ENCODE measurements around the gene HAUS7. TPM values are rescaled to one million over a fixed set of nuclear protein-coding genes. Genes with fewer than 3 reads are reported as not detected.

The HAUS7 gene
- total RNA-seq, 1 donor from 2014 or later: 32.5 TPM

DNA sequence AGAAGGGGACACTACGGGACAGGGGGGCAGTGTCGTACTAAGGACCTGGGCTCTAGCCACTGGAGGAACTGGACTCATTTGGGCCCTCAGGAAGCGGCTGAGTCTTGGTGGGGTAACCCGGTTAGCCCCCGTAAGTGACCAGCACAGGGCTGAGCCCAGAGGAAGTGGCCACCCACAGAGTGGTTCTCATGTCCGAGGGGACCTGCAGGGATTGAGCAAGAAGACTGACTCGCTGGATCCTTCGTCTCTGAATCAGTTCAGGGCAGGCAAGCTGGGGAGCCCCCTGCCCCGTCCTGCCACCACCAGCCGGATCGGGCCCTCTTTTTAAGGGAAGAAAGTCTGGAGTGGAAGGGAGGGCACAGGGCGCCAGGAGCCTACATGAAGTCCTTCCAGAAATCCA, 23.7 kb upstream of the HAUS7 start:
- no peaks in the 10 kb centered on the region for H3K36me3 Mint-ChIP-seq
- DNase-seq (ENCODE audit: extremely low spot score, unreplicated experiment): no peak
- peak overlapping the region; percentile 31 for H3K4me3 Mint-ChIP-seq
- H3K27me3 Mint-ChIP-seq: no peaks in the 10 kb centered on the region
- H3K27ac Mint-ChIP-seq: no peak overlapping the region
- H3K4me1 Mint-ChIP-seq (ENCODE audit: unreplicated experiment): peaks cover 5% of the 10 kb centered on the region
- TF ChIP-seq, protein P1, sequence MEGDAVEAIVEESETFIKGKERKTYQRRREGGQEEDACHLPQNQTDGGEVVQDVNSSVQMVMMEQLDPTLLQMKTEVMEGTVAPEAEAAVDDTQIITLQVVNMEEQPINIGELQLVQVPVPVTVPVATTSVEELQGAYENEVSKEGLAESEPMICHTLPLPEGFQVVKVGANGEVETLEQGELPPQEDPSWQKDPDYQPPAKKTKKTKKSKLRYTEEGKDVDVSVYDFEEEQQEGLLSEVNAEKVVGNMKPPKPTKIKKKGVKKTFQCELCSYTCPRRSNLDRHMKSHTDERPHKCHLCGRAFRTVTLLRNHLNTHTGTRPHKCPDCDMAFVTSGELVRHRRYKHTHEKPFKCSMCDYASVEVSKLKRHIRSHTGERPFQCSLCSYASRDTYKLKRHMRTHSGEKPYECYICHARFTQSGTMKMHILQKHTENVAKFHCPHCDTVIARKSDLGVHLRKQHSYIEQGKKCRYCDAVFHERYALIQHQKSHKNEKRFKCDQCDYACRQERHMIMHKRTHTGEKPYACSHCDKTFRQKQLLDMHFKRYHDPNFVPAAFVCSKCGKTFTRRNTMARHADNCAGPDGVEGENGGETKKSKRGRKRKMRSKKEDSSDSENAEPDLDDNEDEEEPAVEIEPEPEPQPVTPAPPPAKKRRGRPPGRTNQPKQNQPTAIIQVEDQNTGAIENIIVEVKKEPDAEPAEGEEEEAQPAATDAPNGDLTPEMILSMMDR (conservative IDR thresholded peaks at IDR 0.05): no peak
- no peaks in the 10 kb centered on the region for H3K9me3 Mint-ChIP-seq

DNA sequence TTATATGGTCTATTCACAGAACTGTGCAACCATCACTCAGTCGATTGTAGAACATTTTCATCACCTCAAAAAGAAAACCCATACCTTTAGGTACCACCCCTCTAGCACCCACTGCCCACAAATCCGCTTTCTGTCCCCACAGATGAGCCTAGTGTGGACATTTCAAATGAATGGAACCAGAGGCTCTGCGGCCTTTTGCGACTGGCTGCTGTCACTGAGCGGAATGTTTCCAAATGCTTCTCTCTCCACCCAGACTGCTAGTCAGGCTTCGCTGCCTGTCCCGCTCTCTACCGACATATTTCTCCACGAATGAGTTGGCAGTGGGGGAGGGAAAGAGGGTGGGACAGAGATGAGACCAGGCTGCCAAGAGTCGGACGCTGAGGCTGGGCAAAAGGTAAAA, 22.7 kb upstream of the HAUS7 start:
- Mint-ChIP-seq H3K4me3 (no peak overlapping the region), H3K27me3 (no peaks in the 10 kb centered on the region), H3K9me3 (no peaks in the 10 kb centered on the region), H3K36me3 (no peaks in the 10 kb centered on the region), H3K4me1 (ENCODE audit: unreplicated experiment) (peaks cover 5% of the 10 kb centered on the region), H3K27ac (no peak overlapping the region)
- TF ChIP-seq, protein P1 (conservative IDR thresholded peaks at IDR 0.05): no peak
- DNase-seq (ENCODE audit: extremely low spot score, unreplicated experiment): no peak

DNA sequence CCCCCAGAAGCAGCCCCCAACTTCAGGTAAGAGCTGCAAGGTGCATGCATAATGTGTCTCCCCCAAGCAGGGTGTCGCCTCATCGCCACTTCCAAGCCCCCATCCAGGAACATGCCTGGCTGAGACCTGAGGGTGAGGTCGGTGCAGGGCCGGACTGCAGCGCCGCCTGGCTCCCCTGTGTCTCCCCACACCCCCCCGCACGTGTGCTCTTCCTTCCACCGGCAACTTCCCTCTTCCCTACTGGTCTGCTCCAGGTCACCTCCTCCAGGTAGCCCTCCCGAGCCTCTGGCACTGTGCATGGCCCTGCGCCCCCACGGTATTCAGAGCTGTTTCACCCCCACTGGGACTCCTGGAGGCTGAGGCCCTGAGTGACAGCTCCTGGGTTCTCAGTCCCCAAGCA, 22.2 kb upstream of the HAUS7 start:
- Mint-ChIP-seq H3K9me3 (no peaks in the 10 kb centered on the region), H3K4me3 (no peak overlapping the region), H3K27ac (no peak overlapping the region), H3K36me3 (no peaks in the 10 kb centered on the region), H3K27me3 (no peaks in the 10 kb centered on the region), H3K4me1 (ENCODE audit: unreplicated experiment) (peaks cover 5% of the 10 kb centered on the region)
- TF ChIP-seq, protein P1 (conservative IDR thresholded peaks at IDR 0.05): no peak
- DNase-seq (ENCODE audit: extremely low spot score, unreplicated experiment): no peak

DNA sequence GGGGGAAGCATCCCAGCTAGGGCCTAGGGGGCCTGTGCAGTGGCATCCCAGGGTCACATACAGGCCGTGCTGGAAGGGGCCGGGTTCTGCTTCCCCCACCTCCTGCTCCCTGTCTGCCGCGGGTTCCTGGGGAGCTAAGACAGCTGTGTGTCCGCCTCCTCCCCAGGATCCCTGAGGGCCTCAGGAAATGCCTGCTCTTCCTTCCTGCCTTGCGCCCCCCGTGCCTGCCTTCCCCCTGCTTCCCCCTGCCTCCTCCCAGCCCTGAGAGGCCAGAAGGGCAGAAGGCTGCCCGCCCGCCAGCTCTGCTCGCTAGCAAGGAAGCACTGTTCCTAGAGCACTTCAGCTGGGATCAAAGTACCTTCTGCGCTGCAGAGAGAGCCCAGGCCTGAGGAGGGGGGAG, 21.5 kb upstream of the HAUS7 start:
- H3K9me3 Mint-ChIP-seq: no peaks in the 10 kb centered on the region
- no peaks in the 10 kb centered on the region for H3K36me3 Mint-ChIP-seq
- peaks cover 5% of the 10 kb centered on the region for H3K4me1 Mint-ChIP-seq (ENCODE audit: unreplicated experiment)
- H3K4me3 Mint-ChIP-seq: no peak overlapping the region
- TF ChIP-seq, protein P1 (conservative IDR thresholded peaks at IDR 0.05): no peak
- no peaks in the 10 kb centered on the region for H3K27me3 Mint-ChIP-seq
- H3K27ac Mint-ChIP-seq: no peak overlapping the region
- DNase-seq (ENCODE audit: extremely low spot score, unreplicated experiment): no peak

DNA sequence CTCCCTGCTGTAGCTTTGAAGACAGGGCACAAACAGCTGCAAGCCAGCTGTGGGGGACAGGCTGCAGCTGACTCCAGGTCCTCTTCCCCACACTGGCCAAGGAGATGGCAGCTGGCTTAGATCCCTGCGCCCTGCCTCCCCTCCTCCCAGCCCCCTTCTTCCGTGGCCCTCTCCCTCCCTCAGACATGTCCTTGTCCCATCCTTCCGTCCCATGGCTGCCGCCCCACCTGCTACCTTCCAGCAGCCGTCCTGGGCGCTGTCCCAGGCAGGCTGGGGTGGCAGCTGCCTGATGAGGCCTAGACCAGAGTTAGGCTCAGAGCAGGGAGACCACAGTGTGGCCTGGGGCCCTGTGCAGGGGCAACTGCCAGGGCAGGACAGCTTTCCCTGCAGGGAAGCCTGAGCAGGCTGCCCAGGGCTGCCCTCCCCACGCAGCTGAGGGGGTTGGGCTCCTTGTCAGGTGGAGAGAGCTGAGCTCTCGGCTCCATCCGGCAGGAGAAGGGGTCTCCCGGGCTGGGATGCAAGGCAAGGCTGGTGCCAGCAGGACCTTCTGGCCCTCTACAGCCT, 21.1 kb upstream of the HAUS7 start:
- H3K27ac Mint-ChIP-seq: no peak overlapping the region
- no peaks in the 10 kb centered on the region for H3K27me3 Mint-ChIP-seq
- DNase-seq (ENCODE audit: extremely low spot score, unreplicated experiment): no peak
- no peak overlapping the region for H3K4me3 Mint-ChIP-seq
- H3K36me3 Mint-ChIP-seq: no peaks in the 10 kb centered on the region
- peaks cover 5% of the 10 kb centered on the region for H3K4me1 Mint-ChIP-seq (ENCODE audit: unreplicated experiment)
- TF ChIP-seq, protein P1 (conservative IDR thresholded peaks at IDR 0.05): no peak
- no peaks in the 10 kb centered on the region for H3K9me3 Mint-ChIP-seq

Measured in type B pancreatic cell (in vitro differentiated cells).